ENCODE data around the gene DOCK11.

DOCK11 gene

DNA sequence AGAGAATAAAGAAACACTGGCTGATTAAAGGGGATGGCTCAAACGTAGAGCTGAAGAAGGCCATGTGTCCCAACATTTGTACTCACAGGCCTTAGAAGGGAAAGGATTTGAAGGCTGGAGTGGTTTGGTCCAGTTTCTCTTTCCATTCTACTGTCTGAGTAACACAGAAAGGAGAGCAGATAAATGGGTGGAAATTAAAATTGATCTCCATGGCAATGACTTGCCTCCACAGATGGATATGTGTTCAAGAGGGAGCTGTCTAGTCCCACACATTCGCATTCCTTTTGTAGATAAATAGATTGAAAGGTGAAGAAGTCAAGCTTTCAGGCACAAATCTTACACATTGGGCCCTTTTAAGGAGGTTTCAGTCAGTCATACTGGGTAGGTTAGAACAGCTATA, 74.6 kb downstream of the DOCK11 start:
- Histone ChIP-seq H3K4me1 (ENCODE audit: control insufficient read depth, insufficient read depth, low read length) (no peaks in the 10 kb centered on the region), H3K36me3 (ENCODE audit: control insufficient read depth in 2 of 2, insufficient read depth in 1 of 2, low read length in 2 of 2) (peaks cover 0 to 4% of the 10 kb centered on the region in 2 experiments; a peak in 1 of 3 replicates), H3K9me3 (ENCODE audit: control insufficient read depth, insufficient read depth, low read depth, low read length) (no peaks in the 10 kb centered on the region), H3K27ac (ENCODE audit: extremely low read depth, low read depth, low read length) (no peak overlapping the region), H3K4me3 (ENCODE audit: low read depth, low read length) (no peak overlapping the region)
- ChIA-PET POLR2A (no interaction called here), CTCF (interaction anchor here (0.9 to 1.8 kb wide), 2 partner anchors 31 to 111 kb away, joined by 3 to 10 read pairs; no protein-coding TSS in a partner anchor)
- TF ChIP-seq MYNN (tag by site-specific recombination; IDR thresholded peaks at IDR 0.05; ENCODE audit: borderline replicate concordance) (no peak), ZNF19 (tag by site-specific recombination; IDR thresholded peaks at IDR 0.05; ENCODE audit: low read depth) (no peak), ZNF404 (tag by site-specific recombination; IDR thresholded peaks at IDR 0.05) (no peak), ZNF747 (tag by site-specific recombination; IDR thresholded peaks at IDR 0.05) (no peak), YY2 (tag by site-specific recombination; IDR thresholded peaks at IDR 0.05) (no peak), ZNF37A (tag by site-specific recombination; IDR thresholded peaks at IDR 0.05) (no peak), ZBTB8A (tag by site-specific recombination; IDR thresholded peaks at IDR 0.05) (no peak), GFI1B (tag by site-specific recombination; IDR thresholded peaks at IDR 0.05) (no peak), ZNF529 (tag by site-specific recombination; IDR thresholded peaks at IDR 0.05; ENCODE audit: insufficient replicate concordance) (no peak), ZNF596 (tag by site-specific recombination; IDR thresholded peaks at IDR 0.05) (no peak), ZFP3 (tag by site-specific recombination; IDR thresholded peaks at IDR 0.05; ENCODE audit: low read depth) (no peak), GLI2 (tag by site-specific recombination; IDR thresholded peaks at IDR 0.05; ENCODE audit: borderline replicate concordance, low read depth) (no peak), SETDB1 (IDR thresholded peaks at IDR 0.05; ENCODE audit: insufficient read length, low read length) (no peak), ZBTB17 (tag by site-specific recombination; IDR thresholded peaks at IDR 0.05) (no peak)
- TF ChIP-seq, protein P1, sequence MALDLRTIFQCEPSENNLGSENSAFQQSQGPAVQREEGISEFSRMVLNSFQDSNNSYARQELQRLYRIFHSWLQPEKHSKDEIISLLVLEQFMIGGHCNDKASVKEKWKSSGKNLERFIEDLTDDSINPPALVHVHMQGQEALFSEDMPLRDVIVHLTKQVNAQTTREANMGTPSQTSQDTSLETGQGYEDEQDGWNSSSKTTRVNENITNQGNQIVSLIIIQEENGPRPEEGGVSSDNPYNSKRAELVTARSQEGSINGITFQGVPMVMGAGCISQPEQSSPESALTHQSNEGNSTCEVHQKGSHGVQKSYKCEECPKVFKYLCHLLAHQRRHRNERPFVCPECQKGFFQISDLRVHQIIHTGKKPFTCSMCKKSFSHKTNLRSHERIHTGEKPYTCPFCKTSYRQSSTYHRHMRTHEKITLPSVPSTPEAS (tag by site-specific recombination; IDR thresholded peaks at IDR 0.05), result no peak
- TF ChIP-seq, protein P2, sequence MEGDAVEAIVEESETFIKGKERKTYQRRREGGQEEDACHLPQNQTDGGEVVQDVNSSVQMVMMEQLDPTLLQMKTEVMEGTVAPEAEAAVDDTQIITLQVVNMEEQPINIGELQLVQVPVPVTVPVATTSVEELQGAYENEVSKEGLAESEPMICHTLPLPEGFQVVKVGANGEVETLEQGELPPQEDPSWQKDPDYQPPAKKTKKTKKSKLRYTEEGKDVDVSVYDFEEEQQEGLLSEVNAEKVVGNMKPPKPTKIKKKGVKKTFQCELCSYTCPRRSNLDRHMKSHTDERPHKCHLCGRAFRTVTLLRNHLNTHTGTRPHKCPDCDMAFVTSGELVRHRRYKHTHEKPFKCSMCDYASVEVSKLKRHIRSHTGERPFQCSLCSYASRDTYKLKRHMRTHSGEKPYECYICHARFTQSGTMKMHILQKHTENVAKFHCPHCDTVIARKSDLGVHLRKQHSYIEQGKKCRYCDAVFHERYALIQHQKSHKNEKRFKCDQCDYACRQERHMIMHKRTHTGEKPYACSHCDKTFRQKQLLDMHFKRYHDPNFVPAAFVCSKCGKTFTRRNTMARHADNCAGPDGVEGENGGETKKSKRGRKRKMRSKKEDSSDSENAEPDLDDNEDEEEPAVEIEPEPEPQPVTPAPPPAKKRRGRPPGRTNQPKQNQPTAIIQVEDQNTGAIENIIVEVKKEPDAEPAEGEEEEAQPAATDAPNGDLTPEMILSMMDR (tag by site-specific recombination; IDR thresholded peaks at IDR 0.05), result no peak
- TF ChIP-seq, protein P3, sequence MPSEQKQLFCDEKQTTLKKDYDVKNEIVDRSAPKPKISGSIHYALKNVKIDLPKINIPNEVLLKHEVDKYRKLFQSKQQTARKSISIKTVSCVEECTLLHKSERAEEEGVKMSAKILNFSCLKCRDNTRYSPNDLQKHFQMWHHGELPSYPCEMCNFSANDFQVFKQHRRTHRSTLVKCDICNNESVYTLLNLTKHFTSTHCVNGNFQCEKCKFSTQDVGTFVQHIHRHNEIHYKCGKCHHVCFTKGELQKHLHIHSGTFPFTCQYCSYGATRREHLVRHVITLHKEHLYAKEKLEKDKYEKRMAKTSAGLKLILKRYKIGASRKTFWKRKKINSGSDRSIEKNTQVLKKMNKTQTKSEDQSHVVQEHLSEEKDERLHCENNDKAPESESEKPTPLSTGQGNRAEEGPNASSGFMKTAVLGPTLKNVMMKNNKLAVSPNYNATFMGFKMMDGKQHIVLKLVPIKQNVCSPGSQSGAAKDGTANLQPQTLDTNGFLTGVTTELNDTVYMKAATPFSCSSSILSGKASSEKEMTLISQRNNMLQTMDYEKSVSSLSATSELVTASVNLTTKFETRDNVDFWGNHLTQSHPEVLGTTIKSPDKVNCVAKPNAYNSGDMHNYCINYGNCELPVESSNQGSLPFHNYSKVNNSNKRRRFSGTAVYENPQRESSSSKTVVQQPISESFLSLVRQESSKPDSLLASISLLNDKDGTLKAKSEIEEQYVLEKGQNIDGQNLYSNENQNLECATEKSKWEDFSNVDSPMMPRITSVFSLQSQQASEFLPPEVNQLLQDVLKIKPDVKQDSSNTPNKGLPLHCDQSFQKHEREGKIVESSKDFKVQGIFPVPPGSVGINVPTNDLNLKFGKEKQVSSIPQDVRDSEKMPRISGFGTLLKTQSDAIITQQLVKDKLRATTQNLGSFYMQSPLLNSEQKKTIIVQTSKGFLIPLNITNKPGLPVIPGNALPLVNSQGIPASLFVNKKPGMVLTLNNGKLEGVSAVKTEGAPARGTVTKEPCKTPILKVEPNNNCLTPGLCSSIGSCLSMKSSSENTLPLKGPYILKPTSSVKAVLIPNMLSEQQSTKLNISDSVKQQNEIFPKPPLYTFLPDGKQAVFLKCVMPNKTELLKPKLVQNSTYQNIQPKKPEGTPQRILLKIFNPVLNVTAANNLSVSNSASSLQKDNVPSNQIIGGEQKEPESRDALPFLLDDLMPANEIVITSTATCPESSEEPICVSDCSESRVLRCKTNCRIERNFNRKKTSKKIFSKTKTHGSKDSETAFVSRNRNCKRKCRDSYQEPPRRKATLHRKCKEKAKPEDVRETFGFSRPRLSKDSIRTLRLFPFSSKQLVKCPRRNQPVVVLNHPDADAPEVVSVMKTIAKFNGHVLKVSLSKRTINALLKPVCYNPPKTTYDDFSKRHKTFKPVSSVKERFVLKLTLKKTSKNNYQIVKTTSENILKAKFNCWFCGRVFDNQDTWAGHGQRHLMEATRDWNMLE (tag by site-specific recombination; conservative IDR thresholded peaks at IDR 0.05; ENCODE audit: low read depth), result no peak

DNA sequence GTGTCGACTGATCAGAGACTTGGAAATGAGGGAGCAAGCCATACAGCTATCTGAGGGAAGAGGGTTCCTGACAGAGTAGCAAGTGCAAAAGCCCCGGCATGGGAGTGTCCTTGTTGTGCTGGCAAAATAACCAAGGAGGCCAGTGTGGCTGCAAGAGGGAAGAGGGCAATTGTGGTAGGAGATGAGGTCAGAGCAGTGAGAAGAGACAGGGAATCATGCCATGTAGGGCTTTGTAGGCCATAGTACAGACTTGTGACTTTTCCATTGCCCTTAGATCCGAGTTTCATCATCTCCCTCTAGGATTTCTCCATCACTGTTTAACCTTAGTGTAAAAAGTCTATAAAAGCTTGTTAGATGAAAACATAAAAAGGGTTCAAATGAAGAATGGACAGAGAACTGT, 76.2 kb downstream of the DOCK11 start:
- TF ChIP-seq ZNF157 (tag by site-specific recombination; IDR thresholded peaks at IDR 0.05) (no peak), KLF1 (tag by site-specific recombination; IDR thresholded peaks at IDR 0.05) (no peak), ZNF777 (tag by site-specific recombination; IDR thresholded peaks at IDR 0.05; ENCODE audit: borderline replicate concordance) (no peak), ZNF202 (tag by site-specific recombination; IDR thresholded peaks at IDR 0.05; ENCODE audit: borderline replicate concordance) (no peak), KLF10 (tag by site-specific recombination; IDR thresholded peaks at IDR 0.05) (no peak), ZIC2 (tag by site-specific recombination; IDR thresholded peaks at IDR 0.05) (no peak), HOXA7 (CRISPR knock-in tag; IDR thresholded peaks at IDR 0.05; ENCODE audit: borderline replicate concordance) (no peak), ZNF624 (tag by site-specific recombination; IDR thresholded peaks at IDR 0.05) (no peak), ZEB2 (tag by site-specific recombination; IDR thresholded peaks at IDR 0.05) (no peak), ZNF223 (tag by site-specific recombination; IDR thresholded peaks at IDR 0.05) (no peak)
- TF ChIP-seq, protein P4, sequence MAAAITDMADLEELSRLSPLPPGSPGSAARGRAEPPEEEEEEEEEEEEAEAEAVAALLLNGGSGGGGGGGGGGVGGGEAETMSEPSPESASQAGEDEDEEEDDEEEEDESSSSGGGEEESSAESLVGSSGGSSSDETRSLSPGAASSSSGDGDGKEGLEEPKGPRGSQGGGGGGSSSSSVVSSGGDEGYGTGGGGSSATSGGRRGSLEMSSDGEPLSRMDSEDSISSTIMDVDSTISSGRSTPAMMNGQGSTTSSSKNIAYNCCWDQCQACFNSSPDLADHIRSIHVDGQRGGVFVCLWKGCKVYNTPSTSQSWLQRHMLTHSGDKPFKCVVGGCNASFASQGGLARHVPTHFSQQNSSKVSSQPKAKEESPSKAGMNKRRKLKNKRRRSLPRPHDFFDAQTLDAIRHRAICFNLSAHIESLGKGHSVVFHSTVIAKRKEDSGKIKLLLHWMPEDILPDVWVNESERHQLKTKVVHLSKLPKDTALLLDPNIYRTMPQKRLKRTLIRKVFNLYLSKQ (tag by site-specific recombination; IDR thresholded peaks at IDR 0.05; ENCODE audit: borderline replicate concordance), result no peak
- ChIA-PET POLR2A (no interaction called here), CTCF (interaction anchor here (1.8 kb wide), 1 partner anchor 29 kb away, joined by 10 read pairs; no protein-coding TSS in a partner anchor)
- Histone ChIP-seq H3K9me3 (ENCODE audit: control insufficient read depth, insufficient read depth, low read depth, low read length) (no peaks in the 10 kb centered on the region), H3K36me3 (ENCODE audit: control insufficient read depth in 2 of 2, insufficient read depth in 1 of 2, low read length in 2 of 2) (peaks cover 0 to 4% of the 10 kb centered on the region in 2 experiments; a peak in 1 of 3 replicates), H3K27ac (ENCODE audit: extremely low read depth, low read depth, low read length) (no peak overlapping the region), H3K4me1 (ENCODE audit: control insufficient read depth, insufficient read depth, low read length) (no peaks in the 10 kb centered on the region), H3K4me3 (ENCODE audit: low read depth, low read length) (no peak overlapping the region)

All from HEK293 (cell line).